Calu3 (cell line): Measurements from ENCODE around the gene AK4. TPM values are rescaled to one million over a fixed set of nuclear protein-coding genes. Genes with fewer than 3 reads are reported as not detected.

Source experiments
- BruUV-seq: library from RNA; stranded (reverse); fragments of 400-500 nt; replicated peaks from 2 replicates; lab custom pipeline; 2021; lab: Mats Ljungman, UMichigan
- CTCF ChIA-PET: fragments of 300-600 bp; sonication (Branson Sonifier 250); formaldehyde crosslinking; loops from one replicate; lab custom pipeline; 2022; ENCODE audit warnings: antibody characterized with exemption; lab: Charles Lee
- DNase-seq: peaks from one replicate; pipeline ENCODE4 v3.0.0; 2022
- H3K27ac Mint-ChIP-seq: one replicate; pipeline ENCODE4 v1.8.0; 2022; ENCODE audit warnings: mixed read lengths; ENCODE audit not compliant: unreplicated experiment
- H3K27me3 Mint-ChIP-seq: one replicate; pipeline ENCODE4 v1.8.0; 2022; ENCODE audit warnings: mixed read lengths; ENCODE audit not compliant: unreplicated experiment
- H3K36me3 Mint-ChIP-seq: one replicate; pipeline ENCODE4 v1.8.0; 2022; ENCODE audit warnings: mild to moderate bottlenecking, moderate library complexity, mixed read lengths; ENCODE audit not compliant: insufficient read depth, unreplicated experiment
- H3K4me1 Mint-ChIP-seq: one replicate; pipeline ENCODE4 v1.8.0; 2022; ENCODE audit warnings: mild to moderate bottlenecking, low read depth, mixed read lengths; ENCODE audit not compliant: unreplicated experiment
- H3K4me3 Mint-ChIP-seq: one replicate; pipeline ENCODE4 v1.8.0; 2022; ENCODE audit warnings: mild to moderate bottlenecking, low read depth, moderate library complexity, mixed read lengths; ENCODE audit not compliant: unreplicated experiment
- H3K9me3 Mint-ChIP-seq: one replicate; pipeline ENCODE4 v1.8.0; 2022; ENCODE audit warnings: low read depth, mixed read lengths; ENCODE audit not compliant: unreplicated experiment
- intact Hi-C: fragments of 100-400 bp; cut with micrococcal nuclease; formaldehyde crosslinking; loops from one replicate; pipeline ENCODE4 v1.10.0; 2022; ENCODE audit not compliant: unreplicated experiment
- total RNA-seq: library from RNA; stranded (reverse); gene quantifications from 2 replicates; pipeline ENCODE4 v1.2.3, GENCODE V29; 2022
- TF ChIP-seq, protein P1 (sequence below): fragments of 200-600 bp; IDR thresholded peaks from one replicate; pipeline ENCODE4 v1.8.0; 2022; ENCODE audit warnings: antibody characterized with exemption; ENCODE audit not compliant: unreplicated experiment

Gene AK4
- total RNA-seq, 1 experiment from 2014 or later = 49.9 TPM

DNA sequence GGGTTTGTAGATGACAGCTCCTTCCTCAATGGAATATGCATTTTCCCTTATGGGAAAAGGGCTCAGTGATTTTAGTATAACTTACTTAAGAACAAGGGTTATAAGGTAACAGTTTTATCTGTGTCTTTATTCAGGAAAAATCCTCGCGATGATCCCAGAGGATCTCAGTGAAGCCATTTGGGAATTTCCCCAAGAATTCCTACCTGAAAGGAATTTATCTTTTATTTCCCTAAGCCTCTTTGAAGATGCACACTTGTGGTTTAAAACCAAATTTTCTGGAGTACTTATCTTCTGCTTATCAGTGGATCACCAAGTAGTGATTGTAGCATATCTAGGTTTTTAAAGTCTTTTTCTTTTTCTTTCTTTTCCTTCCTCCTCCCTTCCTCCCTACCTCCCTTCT lies 58.8 kb downstream of the AK4 start:
- BruUV-seq = no TSS peak
- intact Hi-C loops = loop anchor here (5.0 kb wide), 1 partner anchor 55 kb away; no protein-coding TSS in a partner anchor
- Mint-ChIP-seq H3K4me3 (no peak overlapping the region), H3K9me3 (no peaks in the 10 kb centered on the region), H3K27ac (no peak overlapping the region), H3K27me3 (no peaks in the 10 kb centered on the region), H3K36me3 (no peaks in the 10 kb centered on the region), H3K4me1 (peaks cover 3% of the 10 kb centered on the region)
- no peak for DNase-seq
- CTCF ChIA-PET = interaction anchor here (0.7 kb wide), 1 partner anchor 11 kb away, joined by 3 read pairs; no protein-coding TSS in a partner anchor
- TF ChIP-seq, protein P1, sequence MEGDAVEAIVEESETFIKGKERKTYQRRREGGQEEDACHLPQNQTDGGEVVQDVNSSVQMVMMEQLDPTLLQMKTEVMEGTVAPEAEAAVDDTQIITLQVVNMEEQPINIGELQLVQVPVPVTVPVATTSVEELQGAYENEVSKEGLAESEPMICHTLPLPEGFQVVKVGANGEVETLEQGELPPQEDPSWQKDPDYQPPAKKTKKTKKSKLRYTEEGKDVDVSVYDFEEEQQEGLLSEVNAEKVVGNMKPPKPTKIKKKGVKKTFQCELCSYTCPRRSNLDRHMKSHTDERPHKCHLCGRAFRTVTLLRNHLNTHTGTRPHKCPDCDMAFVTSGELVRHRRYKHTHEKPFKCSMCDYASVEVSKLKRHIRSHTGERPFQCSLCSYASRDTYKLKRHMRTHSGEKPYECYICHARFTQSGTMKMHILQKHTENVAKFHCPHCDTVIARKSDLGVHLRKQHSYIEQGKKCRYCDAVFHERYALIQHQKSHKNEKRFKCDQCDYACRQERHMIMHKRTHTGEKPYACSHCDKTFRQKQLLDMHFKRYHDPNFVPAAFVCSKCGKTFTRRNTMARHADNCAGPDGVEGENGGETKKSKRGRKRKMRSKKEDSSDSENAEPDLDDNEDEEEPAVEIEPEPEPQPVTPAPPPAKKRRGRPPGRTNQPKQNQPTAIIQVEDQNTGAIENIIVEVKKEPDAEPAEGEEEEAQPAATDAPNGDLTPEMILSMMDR = no peak

DNA sequence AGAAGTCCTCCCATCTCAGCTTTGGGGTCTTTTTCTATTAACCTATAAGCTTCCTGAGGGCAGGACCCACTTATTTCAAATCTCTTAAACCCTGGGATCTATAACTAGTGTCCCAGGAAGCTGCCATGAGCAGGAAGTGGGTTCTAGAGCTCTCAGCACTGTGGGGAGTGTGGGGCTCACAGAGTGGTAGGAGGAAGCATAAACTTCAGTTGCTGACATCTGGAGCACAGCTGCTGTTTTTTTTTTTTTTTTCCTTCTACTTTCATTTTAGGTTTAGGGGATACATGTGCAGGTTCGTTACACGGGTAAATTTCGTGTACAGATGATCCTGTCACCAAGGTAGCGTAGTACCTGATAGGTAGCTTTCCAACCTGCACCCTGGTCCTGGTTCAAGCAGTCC lies 59.3 kb downstream of the AK4 start:
- Mint-ChIP-seq H3K27me3 (no peaks in the 10 kb centered on the region), H3K9me3 (no peaks in the 10 kb centered on the region), H3K27ac (no peak overlapping the region), H3K36me3 (no peaks in the 10 kb centered on the region), H3K4me3 (no peak overlapping the region), H3K4me1 (no peaks in the 10 kb centered on the region)
- intact Hi-C loops = loop anchor here (5.0 kb wide), 1 partner anchor 55 kb away; no protein-coding TSS in a partner anchor
- no TSS peak for BruUV-seq
- DNase-seq = no peak
- CTCF ChIA-PET = interaction anchor here (0.7 kb wide), 1 partner anchor 11 kb away, joined by 3 read pairs; no protein-coding TSS in a partner anchor
- TF ChIP-seq, protein P1 = no peak

DNA sequence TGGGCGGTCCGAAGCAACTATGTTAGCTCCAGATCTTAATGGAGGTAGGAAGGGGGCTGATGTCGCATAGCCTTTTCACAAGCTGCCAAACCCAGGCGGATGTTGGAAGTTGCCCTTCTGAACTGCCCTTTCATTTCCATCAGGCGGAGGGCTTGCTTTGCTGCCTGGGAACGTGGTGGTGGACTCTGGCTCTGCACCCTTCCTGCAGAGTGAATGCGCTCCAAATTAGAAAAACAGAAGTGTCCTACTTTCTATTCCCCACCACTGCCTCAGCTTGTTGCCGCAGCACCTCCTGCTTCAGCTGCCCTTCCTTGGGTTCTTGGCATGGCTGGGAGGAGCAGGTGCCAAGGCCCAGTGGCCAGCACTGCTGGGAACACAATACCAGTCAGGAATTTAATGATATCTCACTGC lies 60.6 kb downstream of the AK4 start:
- no peak for DNase-seq
- Mint-ChIP-seq H3K9me3 (no peaks in the 10 kb centered on the region), H3K27ac (no peak overlapping the region), H3K4me3 (no peak overlapping the region), H3K27me3 (no peaks in the 10 kb centered on the region), H3K36me3 (no peaks in the 10 kb centered on the region), H3K4me1 (no peaks in the 10 kb centered on the region)
- intact Hi-C loops = loop anchor here (5.0 kb wide), 1 partner anchor 56 kb away; no protein-coding TSS in a partner anchor
- BruUV-seq = no TSS peak
- CTCF ChIA-PET = interaction anchor here (0.9 to 2.7 kb wide), 5 partner anchors 27 to 145 kb away, joined by 3 to 17 read pairs (median 5); partner anchors contain the start of gene AK4
- TF ChIP-seq, protein P1 = no peak

DNA sequence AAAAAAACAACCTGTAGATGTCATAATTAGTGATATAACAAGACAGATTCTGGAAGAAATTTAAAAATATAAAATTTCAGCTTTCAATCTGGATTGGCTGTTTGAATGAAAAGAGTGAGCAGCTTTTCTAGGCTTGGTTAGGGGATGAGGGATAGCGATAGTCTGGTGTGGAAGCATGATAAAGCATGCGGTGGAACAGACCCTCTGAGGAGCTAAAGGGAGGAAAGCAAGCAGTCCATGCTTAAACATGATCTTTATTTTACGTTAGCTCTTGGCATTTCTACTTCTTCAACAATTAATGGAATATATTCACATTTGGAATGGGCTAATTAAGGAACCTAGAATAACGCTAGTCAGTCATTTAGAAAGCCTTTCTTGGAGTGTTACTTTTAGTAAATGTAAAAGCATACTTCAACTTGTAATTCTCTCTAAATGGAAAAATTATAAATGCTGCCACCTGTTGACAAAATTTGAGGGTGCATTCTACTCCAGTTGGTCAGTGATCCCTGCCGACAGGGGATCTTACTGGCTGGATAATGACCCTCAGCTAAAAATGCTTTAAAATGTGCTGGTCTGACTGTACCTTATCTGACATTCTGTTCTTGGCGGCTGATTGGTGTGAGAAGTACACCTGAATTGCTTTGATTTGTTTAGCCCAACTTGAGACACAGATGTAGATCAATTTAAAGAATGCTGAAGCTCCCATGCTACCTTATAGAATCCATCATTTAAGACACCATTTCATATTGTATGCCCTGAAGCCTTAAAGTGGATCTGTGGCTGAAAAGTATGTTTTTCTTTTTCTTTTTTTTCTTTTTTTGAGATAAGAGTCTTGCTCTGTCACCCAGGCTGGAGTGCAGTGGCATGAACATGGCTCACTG lies 61.2 kb downstream of the AK4 start:
- Mint-ChIP-seq H3K4me3 (no peak overlapping the region), H3K27me3 (no peaks in the 10 kb centered on the region), H3K9me3 (no peaks in the 10 kb centered on the region), H3K4me1 (no peaks in the 10 kb centered on the region), H3K27ac (no peak overlapping the region), H3K36me3 (no peaks in the 10 kb centered on the region)
- TF ChIP-seq, protein P1 = peak; percentile 75
- BruUV-seq = no TSS peak
- DNase-seq = peak; percentile 57
- intact Hi-C loops = loop anchor here (1.0 to 5.0 kb wide), 2 partner anchors 57 to 146 kb away; no protein-coding TSS in a partner anchor
- CTCF ChIA-PET = interaction anchor here (0.5 to 2.7 kb wide), 6 partner anchors 28 to 145 kb away, joined by 3 to 17 read pairs (median 6); partner anchors contain the start of gene AK4
